ENCODE measurements around the gene ZNF839.

- TF ChIP-seq MAX (IDR thresholded peaks at IDR 0.05; ENCODE audit: low read depth): no peak
- TF ChIP-seq TAF1 (IDR thresholded peaks at IDR 0.05; ENCODE audit: borderline replicate concordance, low read depth, low read length): no peak
- TF ChIP-seq CTCF (IDR thresholded peaks at IDR 0.05): no peak
- TF ChIP-seq MEF2A (IDR thresholded peaks at IDR 0.05; ENCODE audit: borderline replicate concordance, low read depth): no peak
- TF ChIP-seq RAD21 (IDR thresholded peaks at IDR 0.05; ENCODE audit: low read length): no peak
- TF ChIP-seq PBX3 (IDR thresholded peaks at IDR 0.05): no peak
- no peak for TF ChIP-seq CHD2 (IDR thresholded peaks at IDR 0.05; ENCODE audit: low read length, partially characterized antibody)
- no peak for TF ChIP-seq MXI1 (IDR thresholded peaks at IDR 0.05; ENCODE audit: low read depth, low read length)
- no peak for TF ChIP-seq ZBTB33 (IDR thresholded peaks at IDR 0.05; ENCODE audit: borderline replicate concordance, low read depth)
- TF ChIP-seq GABPA (IDR thresholded peaks at IDR 0.05; ENCODE audit: low read depth): no peak
- no peak for TF ChIP-seq EZH2phosphoT487 (IDR thresholded peaks at IDR 0.05; ENCODE audit: borderline replicate concordance, low read depth)
- TF ChIP-seq NFIC (IDR thresholded peaks at IDR 0.05; ENCODE audit: borderline replicate concordance): no peak
Measured at GRCh38 chr14:102335163-102335562, 15.6 kb downstream of the ZNF839 start.
